Measurements from ENCODE around the gene RNGTT.
A peak's percentile ranks its signal among the peaks of the same experiment; 100 is the strongest.
"Not testable (repeated sequence)": the region's sequence is repeated elsewhere in the genome, so short reads cannot be mapped to it uniquely, and the experiment has no call there.

The RNGTT gene

DNA sequence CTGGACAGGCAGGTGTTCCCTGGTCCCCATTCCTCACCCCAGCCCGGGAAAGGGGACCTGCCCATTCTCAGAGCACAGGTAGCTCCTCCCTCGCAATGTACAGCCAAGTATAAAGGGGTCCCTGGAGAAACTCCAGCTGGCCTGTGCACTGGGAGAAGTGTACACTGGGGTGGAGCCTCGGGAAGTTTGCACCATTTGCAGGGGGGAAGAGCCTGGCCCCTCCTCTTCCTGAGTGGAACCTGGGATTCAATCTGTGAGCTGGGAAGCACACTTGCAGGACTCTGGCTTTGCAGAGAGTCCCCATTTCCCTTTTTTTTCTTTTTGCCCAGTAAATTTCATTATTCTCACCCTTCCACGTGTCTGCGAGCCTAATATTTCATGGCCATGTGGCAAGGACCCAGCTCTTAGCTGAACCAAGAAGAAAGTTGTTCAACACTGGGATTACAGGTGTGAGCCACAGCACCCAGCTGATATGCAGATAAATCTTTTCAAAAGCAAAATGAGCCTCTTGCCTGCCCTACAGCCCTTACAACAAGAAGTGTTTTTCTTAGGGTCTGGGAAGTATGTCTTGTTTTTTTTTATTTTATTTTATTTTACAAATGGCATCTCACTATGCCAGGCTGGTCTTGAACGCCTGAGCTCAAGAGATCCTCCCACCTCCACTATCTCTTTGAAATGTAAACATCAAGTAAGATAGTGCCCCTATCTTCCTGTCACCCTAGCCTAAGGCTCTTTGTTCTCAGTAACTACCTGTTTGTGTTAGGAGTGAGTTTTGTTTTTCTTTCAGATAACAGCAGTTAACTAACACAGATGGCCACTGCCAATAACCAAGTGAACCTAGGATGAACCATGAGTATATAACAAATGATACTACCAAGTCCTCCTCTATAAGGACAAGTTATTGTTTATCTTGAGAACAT, 9.3 kb upstream of the RNGTT start:
- no peak overlapping the region for H3K4me3 ChIP-seq (ENCODE audit: control insufficient read depth, low read depth, low read length)
- no peak for DNase-seq (ENCODE audit: low read depth)
- TF ChIP-seq, protein P1, sequence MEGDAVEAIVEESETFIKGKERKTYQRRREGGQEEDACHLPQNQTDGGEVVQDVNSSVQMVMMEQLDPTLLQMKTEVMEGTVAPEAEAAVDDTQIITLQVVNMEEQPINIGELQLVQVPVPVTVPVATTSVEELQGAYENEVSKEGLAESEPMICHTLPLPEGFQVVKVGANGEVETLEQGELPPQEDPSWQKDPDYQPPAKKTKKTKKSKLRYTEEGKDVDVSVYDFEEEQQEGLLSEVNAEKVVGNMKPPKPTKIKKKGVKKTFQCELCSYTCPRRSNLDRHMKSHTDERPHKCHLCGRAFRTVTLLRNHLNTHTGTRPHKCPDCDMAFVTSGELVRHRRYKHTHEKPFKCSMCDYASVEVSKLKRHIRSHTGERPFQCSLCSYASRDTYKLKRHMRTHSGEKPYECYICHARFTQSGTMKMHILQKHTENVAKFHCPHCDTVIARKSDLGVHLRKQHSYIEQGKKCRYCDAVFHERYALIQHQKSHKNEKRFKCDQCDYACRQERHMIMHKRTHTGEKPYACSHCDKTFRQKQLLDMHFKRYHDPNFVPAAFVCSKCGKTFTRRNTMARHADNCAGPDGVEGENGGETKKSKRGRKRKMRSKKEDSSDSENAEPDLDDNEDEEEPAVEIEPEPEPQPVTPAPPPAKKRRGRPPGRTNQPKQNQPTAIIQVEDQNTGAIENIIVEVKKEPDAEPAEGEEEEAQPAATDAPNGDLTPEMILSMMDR (IDR thresholded peaks at IDR 0.05; ENCODE audit: control insufficient read depth, insufficient read depth, low read depth, low read length, missing control alignments): no peak

DNA sequence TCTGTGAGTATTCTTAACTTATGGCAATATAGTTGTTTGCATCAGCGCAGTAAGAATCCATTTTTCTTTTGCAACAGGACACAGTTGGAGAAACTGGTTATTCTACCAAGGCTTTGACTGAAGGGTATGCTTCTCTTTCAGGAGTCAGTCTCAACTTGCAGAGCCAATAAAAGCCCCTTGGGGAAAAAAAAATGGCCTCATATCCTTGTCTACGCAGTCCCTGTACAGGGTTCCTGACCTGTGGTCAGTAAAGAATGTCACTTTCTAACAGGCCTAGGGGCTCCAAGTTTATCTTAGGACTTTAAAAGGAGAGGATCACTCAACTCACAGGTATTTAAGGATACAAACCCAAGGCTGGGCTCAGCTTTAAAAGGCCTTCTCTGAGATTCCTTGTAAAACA, 6.9 kb upstream of the RNGTT start:
- DNase-seq (ENCODE audit: low read depth): no peak
- TF ChIP-seq, protein P1 (IDR thresholded peaks at IDR 0.05; ENCODE audit: control insufficient read depth, insufficient read depth, low read depth, low read length, missing control alignments): no peak
- no peak overlapping the region for H3K4me3 ChIP-seq (ENCODE audit: control insufficient read depth, low read depth, low read length)

DNA sequence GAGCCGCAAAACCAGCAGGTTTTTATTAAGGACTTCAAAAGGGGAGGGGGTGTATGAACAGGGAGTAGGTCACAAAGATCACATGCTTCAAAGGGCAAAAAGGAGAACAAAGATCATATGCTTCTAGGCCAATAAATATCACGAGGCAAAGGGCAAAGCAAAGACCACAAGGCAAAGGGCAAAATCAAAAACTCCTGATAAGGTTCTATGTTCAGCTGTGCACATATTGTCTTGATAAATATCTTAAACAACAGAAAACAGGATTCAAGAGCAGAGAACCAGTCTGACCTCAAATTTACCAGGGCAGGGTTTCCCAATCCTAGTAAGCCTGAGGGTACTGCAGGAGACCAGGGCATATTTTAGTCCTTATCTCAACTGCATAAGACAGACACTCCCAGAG, 5.8 kb upstream of the RNGTT start:
- H3K4me3 ChIP-seq (ENCODE audit: control insufficient read depth, low read depth, low read length); DNase-seq (ENCODE audit: low read depth): not testable (repeated sequence)

DNA sequence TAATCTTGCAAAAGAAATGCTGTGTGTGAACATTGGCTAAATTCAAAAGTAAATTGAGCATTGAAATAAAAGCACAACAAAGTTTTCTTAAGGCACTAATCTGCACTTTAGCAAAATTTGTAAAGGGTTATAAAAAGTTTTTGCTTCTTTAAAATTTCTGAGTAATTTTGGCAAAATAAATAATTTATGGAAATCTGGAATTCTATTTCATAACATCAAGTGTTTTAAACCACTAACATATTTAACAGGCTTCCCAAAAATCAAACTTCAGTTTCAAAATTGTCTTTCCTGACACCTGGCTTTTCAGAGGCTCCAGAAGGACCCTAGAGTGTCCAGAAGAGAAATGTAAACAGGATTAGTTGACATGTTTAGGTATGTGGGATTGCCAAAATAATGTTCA, 4.5 kb upstream of the RNGTT start:
- DNase-seq (ENCODE audit: low read depth): no peak
- TF ChIP-seq, protein P1 (IDR thresholded peaks at IDR 0.05; ENCODE audit: control insufficient read depth, insufficient read depth, low read depth, low read length, missing control alignments): no peak
- no peak overlapping the region for H3K4me3 ChIP-seq (ENCODE audit: control insufficient read depth, low read depth, low read length)

DNA sequence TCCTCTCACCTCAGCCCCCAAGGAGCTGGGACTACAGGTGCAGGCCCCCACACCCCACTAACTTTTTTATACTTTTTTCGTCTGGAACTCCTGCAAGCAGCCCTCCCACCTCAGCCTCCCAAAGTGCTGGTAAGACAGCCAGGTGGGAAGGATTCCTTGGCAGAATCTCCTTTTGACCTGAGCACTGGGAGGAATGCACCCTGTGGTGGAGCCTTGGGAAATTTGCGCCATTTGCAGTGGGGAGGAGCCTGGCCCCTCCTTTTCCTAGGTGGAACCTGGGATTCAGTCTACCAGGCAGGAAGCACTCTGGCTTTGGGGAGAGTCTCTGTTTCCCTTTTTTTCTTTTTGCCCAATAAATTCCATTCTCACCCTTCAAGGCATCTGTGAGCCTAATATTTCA, 2.3 kb upstream of the RNGTT start:
- DNase-seq (ENCODE audit: low read depth): no peak
- TF ChIP-seq, protein P1 (IDR thresholded peaks at IDR 0.05; ENCODE audit: control insufficient read depth, insufficient read depth, low read depth, low read length, missing control alignments): no peak
- H3K4me3 ChIP-seq (ENCODE audit: control insufficient read depth, low read depth, low read length): no peak overlapping the region

DNA sequence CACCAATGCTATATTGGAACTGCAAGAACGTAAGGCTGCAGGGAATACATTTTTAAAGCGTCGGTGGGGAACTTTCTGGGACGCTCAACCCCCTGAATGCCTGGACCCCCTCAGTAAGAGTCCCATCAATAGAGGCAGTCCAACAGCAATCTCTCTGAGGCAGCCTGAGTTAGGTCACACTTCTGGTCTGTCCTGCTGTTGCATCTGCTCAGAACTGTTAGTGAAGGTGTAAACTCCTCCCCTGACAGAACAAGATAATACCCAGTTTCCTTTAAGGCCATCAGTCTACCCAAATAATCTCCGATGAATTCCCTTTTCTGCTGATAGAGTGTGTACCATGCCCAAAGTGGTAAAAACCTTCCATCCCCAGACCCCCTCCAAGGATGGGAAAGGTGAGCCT, 1.1 kb upstream of the RNGTT start:
- DNase-seq (ENCODE audit: low read depth): no peak
- peak overlapping the region; percentile 99 for H3K4me3 ChIP-seq (ENCODE audit: control insufficient read depth, low read depth, low read length)
- TF ChIP-seq, protein P1 (IDR thresholded peaks at IDR 0.05; ENCODE audit: control insufficient read depth, insufficient read depth, low read depth, low read length, missing control alignments): no peak

DNA sequence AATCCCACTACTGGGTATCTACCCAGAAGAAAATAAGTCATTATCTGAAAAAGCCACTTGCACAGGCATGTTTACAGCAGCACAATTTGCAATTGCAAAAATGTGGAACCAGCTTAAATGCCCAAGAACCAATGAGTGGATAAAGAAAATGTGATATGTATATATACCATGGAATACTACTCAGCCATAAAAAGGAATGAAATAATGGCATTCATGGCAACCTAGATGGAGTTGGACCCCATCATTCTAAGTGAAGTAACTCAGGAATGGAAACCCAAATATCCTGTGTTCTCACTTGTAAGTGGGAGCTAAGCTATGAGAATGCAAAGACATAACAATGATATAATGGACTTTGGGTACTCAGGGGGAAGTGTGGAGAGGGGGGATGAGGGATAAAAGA, 4.6 kb downstream of the RNGTT start:
- DNase-seq (ENCODE audit: low read depth): no peak
- TF ChIP-seq, protein P1 (IDR thresholded peaks at IDR 0.05; ENCODE audit: control insufficient read depth, insufficient read depth, low read depth, low read length, missing control alignments): no peak
- no peak overlapping the region for H3K4me3 ChIP-seq (ENCODE audit: control insufficient read depth, low read depth, low read length)
